ENCODE results near the gene TBC1D26.

DNA sequence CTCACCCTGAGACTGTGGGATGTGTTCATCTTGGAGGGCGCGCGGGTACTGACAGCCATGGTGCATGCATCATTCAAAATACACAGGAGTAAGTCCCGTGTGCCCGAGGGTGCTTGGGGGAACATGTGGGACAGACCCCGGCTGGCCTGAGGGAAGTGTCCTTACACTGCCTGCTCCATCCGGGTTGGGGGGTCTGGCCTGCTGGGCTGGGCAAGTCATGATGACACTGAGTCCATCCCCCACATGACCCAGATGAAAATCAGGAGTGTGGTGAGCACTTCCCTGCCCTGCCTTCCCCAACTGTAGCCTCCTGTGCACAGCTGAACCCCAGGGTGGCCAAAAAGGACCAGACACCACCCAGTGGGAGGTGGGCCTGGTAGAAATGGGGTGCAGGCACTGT, 10.8 kb downstream of the TBC1D26 start:
- TF ChIP-seq SUZ12 (IDR thresholded peaks at IDR 0.05; ENCODE audit: extremely low read depth, insufficient read depth, insufficient read length) (no peak), ZNF274 (IDR thresholded peaks at IDR 0.05; ENCODE audit: low read depth, low read length) (no peak)
